Suppressor macrophage treated with lipopolysaccharide for 1 hour (primary cell): ENCODE results near the gene EYA4.

ENCODE experiments used
- DNase-seq, 3 donors: peaks; one replicate each; pipeline ENCODE4 v3.0.0-alpha.2; 2020 to 2022

EYA4 gene

DNA sequence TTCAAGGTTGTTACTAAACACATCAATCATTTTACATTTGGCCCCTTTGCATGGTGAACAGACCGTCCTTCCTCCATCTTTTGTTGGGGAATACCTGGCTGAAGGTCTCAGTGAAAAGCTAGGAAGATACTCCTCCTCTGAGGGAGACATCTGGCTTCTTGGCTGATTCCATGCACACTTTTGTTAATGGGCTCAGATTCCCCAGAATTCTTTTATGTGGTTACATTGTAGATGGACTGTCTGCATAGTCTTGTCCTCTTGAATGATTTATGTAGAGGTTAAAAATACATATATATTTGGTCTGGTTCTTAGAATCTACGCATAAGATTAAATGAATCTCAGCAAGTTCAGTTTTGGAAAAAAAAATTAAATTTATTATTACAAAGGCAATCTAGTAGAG, 167.0 kb downstream of the EYA4 start:
- no peak for DNase-seq

DNA sequence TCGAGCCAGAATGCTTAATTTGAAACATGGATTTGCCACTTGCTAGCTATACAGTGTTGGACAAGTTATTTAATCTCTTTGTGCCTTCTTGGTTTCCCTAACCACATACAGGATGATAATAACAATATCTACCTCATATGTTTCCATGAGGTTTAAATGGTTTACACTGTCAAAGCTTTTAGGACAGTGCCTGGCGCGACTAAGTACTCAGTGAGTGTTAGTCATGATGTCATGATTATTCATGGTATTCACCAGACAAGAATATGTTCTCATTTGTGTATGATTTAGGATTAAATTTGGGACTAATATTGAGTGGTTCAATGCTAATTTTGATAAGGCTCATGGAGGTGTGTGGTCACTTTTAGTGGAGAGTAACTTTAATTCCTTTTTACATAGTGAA, 167.4 kb downstream of the EYA4 start:
- no peak for DNase-seq

- no peak for DNase-seq
These were observed 169.7 kb downstream of the EYA4 start for GRCh38 chr6:133410638-133411435.

DNA sequence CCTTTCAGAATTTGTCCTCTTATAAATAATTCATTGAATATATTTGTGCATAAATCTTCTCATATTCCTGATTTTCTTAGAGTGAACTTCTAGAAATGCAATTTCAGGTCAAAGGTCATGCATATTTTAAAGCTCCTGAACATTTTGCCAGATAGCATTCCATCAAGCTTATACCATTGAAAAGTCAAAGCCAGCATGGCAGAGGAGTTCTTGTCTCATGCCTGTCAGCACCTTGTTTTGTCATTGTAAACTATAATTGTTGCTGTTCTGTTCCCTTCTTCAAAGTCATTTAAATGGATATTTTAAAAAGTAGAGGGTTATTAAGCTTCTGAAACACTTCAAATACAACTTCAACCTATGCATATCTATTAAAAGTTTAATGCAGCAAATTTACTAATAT, 170.6 kb downstream of the EYA4 start:
- DNase-seq = no peak

DNA sequence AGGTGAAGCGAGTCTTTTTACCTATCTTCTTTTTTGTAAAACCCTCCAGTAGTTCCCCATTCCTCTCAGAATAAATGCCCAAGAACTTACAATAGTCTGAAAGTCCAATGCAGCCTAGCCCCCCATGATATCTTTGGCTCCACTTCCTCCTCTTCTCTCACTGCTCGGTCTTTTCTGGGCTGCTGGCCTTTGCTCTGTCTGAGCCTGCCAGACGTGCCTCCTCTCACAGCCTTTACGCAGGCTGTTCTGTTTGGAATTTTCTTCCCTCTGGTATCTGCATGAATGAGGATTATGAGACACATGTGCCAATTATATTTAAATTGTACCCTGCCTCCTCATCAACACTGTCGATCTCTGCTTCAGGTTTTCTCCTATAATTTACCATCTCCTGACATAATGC, 174.1 kb downstream of the EYA4 start:
- DNase-seq = no peak

- DNase-seq = no peak
These were observed 177.0 kb downstream of the EYA4 start for GRCh38 chr6:133418108-133418507.

DNA sequence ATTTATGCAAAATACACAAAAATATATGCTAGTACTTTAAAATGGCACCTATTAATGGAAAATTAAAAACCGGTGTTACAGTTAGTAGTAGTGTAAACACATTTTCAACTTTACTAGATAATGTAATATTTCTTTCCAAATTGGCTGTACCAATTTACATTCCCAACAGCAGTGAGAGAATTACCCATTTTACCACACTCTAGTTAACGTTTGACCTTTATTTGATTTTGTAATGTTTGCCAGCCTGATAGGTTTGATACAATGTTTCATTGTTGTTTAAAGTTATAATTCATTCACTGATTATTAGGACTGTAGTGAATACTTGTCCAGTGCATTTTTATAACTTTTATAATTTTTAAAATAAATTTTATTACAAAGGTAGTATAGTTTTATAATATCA, 182.1 kb downstream of the EYA4 start:
- no peak for DNase-seq

- no peak for DNase-seq
These were observed 183.2 kb downstream of the EYA4 start for GRCh38 chr6:133424359-133424758.

GRCh38 chr6:133426038-133426437, 184.9 kb downstream of the EYA4 start:
- no peak for DNase-seq

GRCh38 chr6:133428295-133428694, 187.1 kb downstream of the EYA4 start:
- no peak for DNase-seq

- no peak for DNase-seq
These were observed 189.4 kb downstream of the EYA4 start for GRCh38 chr6:133430530-133430929.

GRCh38 chr6:133431031-133431430, 189.9 kb downstream of the EYA4 start:
- no peak for DNase-seq

GRCh38 chr6:133432021-133432989, 191.1 kb downstream of the EYA4 start:
- no peak for DNase-seq

DNA sequence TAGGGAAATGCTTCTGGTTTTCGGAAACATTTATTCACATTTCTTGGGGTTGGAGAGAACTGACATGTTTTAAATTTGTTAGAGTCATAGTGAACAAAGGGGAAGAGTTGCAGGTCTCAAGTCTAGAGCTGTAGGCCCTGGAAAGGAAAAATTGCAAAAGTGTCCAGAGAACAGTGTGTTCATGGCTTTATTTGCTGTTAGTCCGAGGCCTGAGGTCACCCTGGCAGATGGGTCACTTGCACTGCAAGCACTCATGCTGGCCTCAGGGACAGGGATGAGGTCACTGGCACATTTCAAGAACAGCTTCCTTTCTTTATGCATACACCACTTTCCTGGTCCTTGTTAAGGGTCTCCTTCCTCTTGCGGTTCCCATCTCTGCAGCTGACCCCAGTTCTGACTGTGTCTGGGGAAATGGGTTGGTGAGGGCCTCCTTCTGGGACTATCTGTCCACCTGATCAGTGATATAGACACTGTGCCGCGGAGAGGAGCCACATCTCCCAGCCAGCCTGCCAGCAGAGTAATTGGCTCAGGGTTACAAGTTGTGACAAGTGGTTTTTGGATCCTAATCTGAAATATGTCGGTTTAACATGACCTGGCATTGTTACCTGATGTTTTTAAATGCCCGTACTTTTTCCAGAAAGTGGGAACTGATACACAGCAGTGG, 194.0 kb downstream of the EYA4 start:
- DNase-seq = no peak

GRCh38 chr6:133436652-133437051, 195.5 kb downstream of the EYA4 start:
- no peak for DNase-seq

DNA sequence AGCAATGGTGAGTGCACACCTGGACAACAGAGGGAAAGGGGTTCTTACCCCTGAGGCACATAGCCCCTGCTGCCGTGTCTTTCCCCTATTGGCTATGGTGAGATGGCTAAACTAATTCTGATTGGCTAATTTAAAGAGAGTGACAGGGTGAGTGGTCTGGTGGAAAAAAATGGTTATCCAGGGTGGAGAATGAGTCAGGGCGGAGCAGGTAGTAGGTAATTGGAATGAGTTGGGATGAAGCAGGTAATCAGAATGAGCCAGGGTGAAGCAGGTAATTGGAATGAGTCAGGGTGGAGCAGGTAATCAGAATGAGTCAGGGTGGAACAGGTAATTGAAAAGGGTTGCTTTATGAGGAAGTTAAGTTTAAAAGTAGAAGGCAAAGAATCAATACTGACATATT, 200.3 kb downstream of the EYA4 start:
- DNase-seq = no peak

DNA sequence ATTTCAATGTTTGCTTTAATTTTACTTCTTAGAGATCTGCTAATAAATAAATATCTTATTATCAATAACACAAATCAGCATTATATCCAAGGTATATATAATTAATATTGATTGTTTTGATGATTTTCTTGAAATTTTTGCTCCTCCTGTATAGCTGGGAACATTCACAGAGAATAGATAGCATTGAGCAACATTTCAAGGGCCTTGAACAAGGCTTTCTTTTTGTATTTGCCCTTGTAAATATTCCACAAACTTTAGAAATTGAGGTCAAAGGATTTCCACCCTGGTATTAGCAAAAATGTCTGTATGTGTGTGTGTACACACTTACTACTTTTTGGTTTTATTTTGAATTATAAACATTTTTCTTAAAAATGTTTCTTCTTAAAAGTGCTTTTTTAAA, 205.6 kb downstream of the EYA4 start:
- no peak for DNase-seq

- DNase-seq = no peak
These were observed 206.8 kb downstream of the EYA4 start for GRCh38 chr6:133447924-133448323.

- DNase-seq = no peak
These were observed 215.3 kb downstream of the EYA4 start for GRCh38 chr6:133456439-133456838.

GRCh38 chr6:133456944-133457343, 215.8 kb downstream of the EYA4 start:
- no peak for DNase-seq

GRCh38 chr6:133460101-133460500, 218.9 kb downstream of the EYA4 start:
- DNase-seq = no peak

DNA sequence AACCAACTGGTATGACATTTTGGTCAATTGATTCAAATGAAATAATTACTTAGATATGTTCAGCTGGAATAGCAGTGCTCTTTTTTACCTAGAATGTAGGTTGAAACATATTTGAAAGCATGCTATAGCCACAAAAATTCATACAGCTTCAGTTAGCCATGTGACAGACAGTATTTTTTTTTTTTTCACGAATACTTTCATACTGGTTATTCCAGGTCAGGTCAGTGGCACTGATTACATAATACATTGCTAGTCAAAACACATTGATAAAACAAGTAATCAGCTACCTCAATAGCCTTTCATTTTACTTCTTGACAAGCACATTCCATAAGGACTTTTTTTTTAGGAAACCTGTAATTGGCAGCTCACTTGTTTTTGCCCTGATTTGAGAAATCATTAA, 222.6 kb downstream of the EYA4 start:
- DNase-seq = no peak

GRCh38 chr6:133466680-133467079, 225.5 kb downstream of the EYA4 start:
- no peak for DNase-seq
